ES-I3 (cell line): ENCODE measurements around the gene SPINT2.
A peak's percentile ranks its signal among the peaks of the same experiment; 100 is the strongest.

ENCODE experiments used
- H3K36me3 ChIP-seq: 2 replicates; pipeline ENCODE4 v1.6.1; 2013; ENCODE audit warnings: mild to moderate bottlenecking, low read length, control low read depth, moderate library complexity; ENCODE audit not compliant: insufficient read depth
- H3K4me1 ChIP-seq: 2 replicates; pipeline ENCODE4 v1.6.1; 2013; ENCODE audit warnings: mild to moderate bottlenecking, control low read depth, low read length; ENCODE audit not compliant: insufficient read depth
- H3K9ac ChIP-seq: 2 replicates; pipeline ENCODE4 v1.6.1; 2013; ENCODE audit warnings: low read depth, mild to moderate bottlenecking, low read length, moderate library complexity
- H3K9me3 ChIP-seq: 2 replicates; pipeline ENCODE4 v1.6.1; 2013; ENCODE audit warnings: mild to moderate bottlenecking, low read length, moderate library complexity; ENCODE audit not compliant: control insufficient read depth, insufficient read depth

SPINT2 gene

DNA sequence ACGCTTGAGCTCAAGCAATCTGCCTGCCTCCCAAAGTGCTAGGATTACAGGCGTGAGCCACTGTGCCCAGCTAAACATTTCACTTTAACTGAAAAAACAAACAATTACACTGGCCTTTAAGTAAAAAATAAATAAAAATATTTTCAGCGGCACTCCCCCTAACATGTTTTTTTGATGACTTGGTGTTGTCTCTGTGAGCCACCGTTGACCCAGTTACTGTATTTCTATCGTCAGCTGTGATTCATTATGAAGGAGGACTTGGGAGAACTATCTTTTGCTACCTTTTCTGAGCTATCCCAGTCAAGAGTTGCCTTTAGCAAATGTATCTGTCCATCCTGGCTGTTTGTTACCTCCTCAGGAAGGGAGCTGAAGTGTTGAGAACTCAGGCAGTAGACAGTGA is 21.2 kb downstream of the SPINT2 start:
- no peaks in the 10 kb centered on the region for H3K9me3 ChIP-seq
- H3K36me3 ChIP-seq: peaks cover 24% of the 10 kb centered on the region
- no peaks in the 10 kb centered on the region for H3K4me1 ChIP-seq
- no peak overlapping the region for H3K9ac ChIP-seq

DNA sequence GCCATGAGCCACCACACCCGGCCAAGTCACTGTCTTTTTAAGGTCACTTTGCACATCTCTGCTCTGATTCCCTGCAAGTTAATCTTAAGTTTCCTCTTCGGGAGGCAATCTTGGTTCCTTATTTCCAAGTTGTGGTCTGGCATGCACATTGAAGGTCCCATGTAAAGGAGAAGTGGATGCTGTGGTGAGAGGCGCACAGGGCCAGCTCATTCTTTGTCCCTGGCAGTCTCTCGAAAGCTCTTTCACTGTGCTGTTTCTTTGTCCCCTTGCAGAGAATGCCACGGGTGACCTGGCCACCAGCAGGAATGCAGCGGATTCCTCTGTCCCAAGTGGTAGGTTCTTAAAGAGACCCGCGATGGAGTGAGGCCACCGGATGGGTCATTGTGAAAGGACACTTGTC is 23.2 kb downstream of the SPINT2 start:
- Histone ChIP-seq H3K9ac (no peak overlapping the region), H3K36me3 (peaks cover 24% of the 10 kb centered on the region), H3K9me3 (no peaks in the 10 kb centered on the region), H3K4me1 (no peaks in the 10 kb centered on the region)

DNA sequence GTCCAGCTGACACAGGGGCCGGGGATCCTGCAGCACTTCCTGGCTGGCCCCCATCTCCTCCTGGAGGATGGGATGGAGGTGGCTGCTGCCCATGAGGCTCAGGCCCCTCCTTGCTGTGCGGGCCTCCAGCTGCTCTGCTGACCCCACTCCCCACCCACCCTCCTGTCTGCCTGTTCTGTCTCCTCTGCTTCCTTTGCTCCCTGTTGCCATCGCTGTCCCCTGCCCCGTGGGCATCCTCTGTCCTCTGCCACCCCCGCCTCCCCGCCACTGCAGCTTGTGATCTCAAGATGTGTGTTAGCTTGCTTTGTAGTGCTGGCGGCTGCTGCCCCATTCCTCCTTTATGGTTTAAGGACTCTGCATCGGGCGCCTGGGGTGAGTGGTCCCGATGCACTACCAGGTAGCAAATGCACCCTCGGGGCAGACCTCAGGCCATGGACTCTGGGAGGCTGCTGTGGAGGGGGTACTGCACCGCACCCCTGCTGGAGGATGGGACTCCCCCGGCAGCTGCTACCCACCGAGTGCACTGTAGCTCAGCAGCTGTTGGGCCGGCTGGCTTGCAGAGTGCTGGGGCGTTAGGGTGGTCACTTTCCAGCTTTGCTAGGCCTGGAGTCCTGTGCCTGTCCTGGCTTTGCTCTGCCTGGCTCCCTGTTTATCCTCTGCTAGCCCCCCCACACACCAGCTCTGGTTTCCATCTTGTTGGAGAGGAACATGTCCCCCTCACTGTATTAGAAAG is 23.9 kb downstream of the SPINT2 start:
- H3K4me1 ChIP-seq: no peaks in the 10 kb centered on the region
- H3K9me3 ChIP-seq: no peaks in the 10 kb centered on the region
- H3K36me3 ChIP-seq: peaks cover 24% of the 10 kb centered on the region
- no peak overlapping the region for H3K9ac ChIP-seq

DNA sequence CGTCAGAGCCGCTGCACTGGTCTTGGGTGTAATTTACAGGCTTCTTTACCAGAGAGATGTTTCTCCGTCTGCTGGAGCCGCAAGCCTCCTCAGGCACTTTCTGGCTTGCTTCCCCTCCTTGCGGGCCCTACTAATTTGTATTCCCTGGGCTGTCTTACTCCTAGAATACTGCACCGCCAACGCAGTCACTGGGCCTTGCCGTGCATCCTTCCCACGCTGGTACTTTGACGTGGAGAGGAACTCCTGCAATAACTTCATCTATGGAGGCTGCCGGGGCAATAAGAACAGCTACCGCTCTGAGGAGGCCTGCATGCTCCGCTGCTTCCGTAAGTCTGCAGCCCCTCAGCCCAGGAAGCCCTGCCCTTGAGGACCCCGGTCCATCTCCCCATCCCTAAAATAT is 25.6 kb downstream of the SPINT2 start:
- no peaks in the 10 kb centered on the region for H3K9me3 ChIP-seq
- no peaks in the 10 kb centered on the region for H3K4me1 ChIP-seq
- H3K9ac ChIP-seq: no peak overlapping the region
- H3K36me3 ChIP-seq: peaks cover 19% of the 10 kb centered on the region

DNA sequence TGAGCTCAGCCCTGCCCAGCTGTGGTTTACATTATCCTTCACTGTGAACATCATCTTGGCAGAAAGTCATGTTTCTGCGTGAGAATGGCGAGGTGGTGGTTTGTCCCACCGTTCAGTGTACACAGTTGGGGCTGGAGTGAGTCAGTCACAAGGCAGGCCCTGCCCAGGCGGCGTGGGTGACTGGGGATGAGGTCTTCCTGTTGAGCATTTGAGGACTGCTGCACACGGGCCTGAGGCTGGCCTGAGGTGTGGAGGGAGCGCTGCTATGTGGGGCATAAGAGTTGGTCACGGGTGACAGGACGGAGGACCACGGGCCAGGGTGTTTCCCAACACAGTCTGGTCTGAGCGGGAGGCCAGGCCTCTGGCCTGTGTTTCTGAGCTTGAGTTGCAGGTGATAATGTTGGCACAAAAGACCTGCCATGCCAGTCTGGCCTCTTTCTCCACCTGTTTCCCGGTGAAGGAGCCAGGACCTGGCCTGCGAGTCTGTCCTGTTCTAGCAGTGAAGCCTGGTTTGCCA is 26.3 kb downstream of the SPINT2 start:
- Histone ChIP-seq H3K36me3 (peaks cover 14% of the 10 kb centered on the region), H3K9me3 (no peaks in the 10 kb centered on the region), H3K4me1 (no peaks in the 10 kb centered on the region), H3K9ac (no peak overlapping the region)

DNA sequence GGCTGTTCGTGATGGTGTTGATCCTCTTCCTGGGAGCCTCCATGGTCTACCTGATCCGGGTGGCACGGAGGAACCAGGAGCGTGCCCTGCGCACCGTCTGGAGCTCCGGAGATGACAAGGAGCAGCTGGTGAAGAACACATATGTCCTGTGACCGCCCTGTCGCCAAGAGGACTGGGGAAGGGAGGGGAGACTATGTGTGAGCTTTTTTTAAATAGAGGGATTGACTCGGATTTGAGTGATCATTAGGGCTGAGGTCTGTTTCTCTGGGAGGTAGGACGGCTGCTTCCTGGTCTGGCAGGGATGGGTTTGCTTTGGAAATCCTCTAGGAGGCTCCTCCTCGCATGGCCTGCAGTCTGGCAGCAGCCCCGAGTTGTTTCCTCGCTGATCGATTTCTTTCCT is 27.5 kb downstream of the SPINT2 start:
- no peaks in the 10 kb centered on the region for H3K4me1 ChIP-seq
- peaks cover 9% of the 10 kb centered on the region for H3K36me3 ChIP-seq
- H3K9ac ChIP-seq: no peak overlapping the region
- no peaks in the 10 kb centered on the region for H3K9me3 ChIP-seq

DNA sequence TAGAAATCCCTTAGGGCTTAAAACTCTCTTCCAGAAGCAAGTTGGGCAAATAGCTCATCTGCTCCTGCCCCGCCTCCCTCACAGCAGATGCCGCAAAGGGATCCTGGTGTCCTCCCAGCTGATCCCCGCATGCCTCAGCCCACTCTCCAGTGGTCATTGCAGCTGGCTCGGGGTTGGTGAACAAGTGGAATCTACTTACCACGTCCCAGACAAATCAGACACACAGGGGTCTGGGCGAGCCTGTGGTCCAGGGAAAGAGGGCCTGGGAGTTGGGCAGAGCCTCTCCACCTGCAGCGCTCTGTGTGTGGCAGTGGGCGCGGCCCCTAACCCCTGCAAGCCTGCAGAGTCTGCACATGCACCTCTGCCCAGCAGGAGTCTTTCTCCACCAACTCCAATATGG is 28.9 kb downstream of the SPINT2 start:
- no peaks in the 10 kb centered on the region for H3K9me3 ChIP-seq
- no peaks in the 10 kb centered on the region for H3K4me1 ChIP-seq
- H3K36me3 ChIP-seq: peaks cover 9% of the 10 kb centered on the region
- no peak overlapping the region for H3K9ac ChIP-seq

DNA sequence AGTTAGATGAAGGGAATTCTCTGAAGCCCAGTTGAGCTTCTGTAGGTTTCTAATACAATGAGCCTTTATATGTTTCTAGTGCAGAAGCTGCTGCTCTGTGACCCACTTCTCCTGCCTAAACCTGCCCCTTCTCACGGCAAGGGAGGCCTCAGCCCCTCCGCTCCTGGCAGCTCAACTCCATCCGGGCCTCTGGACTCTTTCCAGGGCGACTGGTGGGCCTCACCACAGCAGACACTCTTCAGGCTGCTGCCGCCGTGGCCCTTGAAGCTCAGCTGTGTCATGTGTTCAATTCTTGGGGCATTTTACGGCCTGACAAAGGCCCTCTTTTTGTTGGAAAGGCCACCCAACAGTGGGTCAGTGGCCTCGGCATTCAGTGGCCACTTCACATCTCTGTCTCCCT is 29.7 kb downstream of the SPINT2 start:
- Histone ChIP-seq H3K9me3 (no peaks in the 10 kb centered on the region), H3K4me1 (no peaks in the 10 kb centered on the region), H3K9ac (no peak overlapping the region), H3K36me3 (peaks cover 3% of the 10 kb centered on the region; the same call in 1 of the 2 replicates)

DNA sequence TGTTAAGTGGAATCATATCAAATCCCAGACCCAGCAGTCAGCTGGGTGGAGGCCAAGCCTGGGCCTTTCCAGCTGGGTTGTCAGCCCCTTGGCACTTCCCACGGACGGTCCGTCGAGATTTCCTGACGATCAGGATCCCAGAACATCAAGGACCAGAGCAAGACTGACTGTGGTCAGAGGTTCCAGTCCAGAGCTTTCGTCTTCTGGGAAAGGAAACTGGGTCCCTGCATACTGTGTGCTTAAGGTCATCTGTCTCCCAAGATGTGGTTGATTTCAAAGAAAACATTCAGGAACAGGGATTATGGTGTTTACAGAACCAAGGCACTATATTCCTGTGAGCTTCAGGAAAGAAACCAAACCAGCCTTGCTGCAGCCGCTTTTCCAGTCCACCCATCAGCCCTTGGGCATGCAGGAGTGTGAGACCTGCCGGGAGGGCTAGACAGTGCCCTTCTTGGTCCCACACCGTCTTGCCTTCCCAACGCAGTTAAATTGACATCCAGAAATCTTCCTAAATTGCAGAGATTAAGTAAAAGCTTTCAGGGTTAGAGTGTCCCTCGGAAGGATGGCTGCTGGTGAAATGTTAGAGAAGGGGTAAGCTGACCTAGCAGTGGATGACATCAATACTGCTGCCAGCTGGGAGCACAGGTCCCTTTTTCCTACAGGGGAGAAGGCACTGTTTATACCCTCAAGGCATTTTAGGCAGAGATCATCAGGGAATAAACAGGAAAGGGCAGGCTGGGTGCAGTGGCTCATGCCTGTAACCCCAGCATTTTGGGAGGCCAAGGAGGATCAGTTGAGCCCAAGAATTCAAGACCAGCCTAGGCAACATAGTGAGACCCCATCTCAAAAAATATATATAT is 34.7 kb downstream of the SPINT2 start:
- Histone ChIP-seq H3K36me3 (no peaks in the 10 kb centered on the region), H3K4me1 (peaks cover 3% of the 10 kb centered on the region; the same call in 1 of the 2 replicates), H3K9me3 (no peaks in the 10 kb centered on the region), H3K9ac (no peak overlapping the region)

DNA sequence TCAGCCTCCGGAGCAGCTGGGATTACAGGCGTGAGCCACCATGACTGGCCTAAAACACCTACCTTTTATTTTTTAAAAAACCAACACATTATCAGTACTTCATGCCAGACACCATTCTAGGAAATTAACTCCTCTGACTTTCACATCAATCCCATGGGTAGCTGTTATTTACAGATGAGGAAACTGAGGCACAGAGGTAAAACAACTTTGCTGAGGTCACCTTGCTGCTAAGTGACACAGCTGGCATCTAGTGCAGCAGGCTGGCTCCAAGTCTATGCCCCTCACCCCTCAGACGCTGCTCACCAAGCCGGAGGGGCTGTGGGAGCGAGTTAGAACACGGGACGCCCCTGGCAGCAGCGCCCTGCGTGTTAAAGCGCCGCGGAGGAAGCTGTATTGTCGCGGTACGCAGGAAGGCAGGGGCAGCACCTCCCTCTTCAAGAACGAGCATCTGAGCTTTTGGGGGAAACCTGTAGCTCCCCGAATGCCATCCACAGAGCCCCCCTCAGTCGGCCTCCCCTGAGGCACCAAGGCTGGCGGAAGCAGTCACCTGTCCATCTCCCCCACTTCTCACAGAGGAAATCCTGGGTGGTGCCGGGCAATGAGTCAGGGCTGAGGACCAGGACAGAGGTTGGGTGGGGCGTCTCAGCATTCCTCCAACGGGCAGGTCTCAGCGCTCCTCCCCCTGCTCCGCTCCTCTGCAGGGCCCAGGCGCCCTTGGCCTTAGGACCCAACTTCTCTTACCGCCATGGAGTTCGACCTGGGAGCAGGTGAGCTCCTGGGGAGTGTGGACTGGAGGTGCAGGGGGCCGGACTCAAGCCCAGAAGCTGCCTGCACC is 39.4 kb downstream of the SPINT2 start, which contains the start of gene C19orf33:
TSS of gene C19orf33 (plus strand) at position 735 of the 835 bp plus-strand sequence. CDS start at position 746, 11 bp downstream.
- H3K4me1 ChIP-seq: peaks cover 3% of the 10 kb centered on the region; the same call in 1 of the 2 replicates
- no peaks in the 10 kb centered on the region for H3K36me3 ChIP-seq
- no peaks in the 10 kb centered on the region for H3K9me3 ChIP-seq
- peak within 1 kb of the TSS; percentile 56 for H3K9ac ChIP-seq

DNA sequence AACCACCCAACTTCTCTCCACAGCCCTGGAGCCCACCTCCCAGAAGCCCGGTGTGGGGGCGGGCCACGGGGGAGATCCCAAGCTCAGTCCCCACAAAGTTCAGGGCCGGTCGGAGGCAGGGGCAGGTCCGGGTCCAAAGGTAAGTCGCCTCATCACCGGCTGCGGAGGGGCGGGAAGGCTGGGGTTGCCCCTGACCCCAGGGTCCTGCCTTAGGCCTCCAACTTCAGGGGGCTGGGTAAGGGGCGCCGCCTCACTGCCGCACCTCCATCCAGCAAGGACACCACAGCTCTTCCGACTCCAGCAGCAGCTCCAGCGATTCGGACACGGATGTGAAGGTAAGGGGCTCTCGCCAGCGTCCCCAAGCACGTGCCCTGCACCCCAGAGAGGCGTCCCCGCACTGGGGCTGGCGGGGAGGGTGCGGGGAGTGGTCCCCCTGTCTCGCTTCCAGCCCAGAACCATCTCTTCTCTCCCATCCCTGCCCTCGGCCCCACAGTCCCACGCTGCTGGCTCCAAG is 40.0 kb downstream of the SPINT2 start:
- Histone ChIP-seq H3K4me1 (peaks cover 3% of the 10 kb centered on the region; the same call in 1 of the 2 replicates), H3K36me3 (no peaks in the 10 kb centered on the region), H3K9ac (peak overlapping the region; percentile 56)

DNA sequence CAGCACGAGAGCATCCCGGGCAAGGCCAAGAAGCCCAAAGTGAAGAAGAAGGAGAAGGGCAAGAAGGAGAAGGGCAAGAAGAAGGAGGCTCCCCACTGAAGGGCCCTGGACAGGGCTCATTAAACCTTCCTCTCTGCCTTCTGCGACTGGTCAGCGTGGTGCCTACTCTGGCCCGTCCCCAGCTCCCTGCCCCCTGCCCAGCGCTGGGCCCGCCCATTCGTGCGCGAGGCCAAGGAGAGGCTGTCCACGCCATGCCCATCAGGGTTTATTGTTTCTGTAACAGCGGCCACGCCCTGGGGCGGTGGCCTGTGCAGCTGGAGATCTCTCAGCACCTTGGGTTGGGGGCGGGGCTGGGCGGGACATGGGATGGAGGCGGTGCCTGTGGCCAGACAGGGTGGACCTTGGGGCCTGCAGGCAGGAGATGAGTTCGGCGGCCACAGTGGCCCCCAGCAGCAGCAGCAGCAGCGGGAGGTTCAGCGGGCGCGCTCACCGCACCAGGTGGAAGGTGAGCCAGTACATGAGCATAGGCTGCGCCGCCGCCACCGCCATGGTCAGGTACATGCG is 40.6 kb downstream of the SPINT2 start:
- Histone ChIP-seq H3K36me3 (no peaks in the 10 kb centered on the region), H3K4me1 (peaks cover 3% of the 10 kb centered on the region; the same call in 1 of the 2 replicates), H3K9me3 (no peaks in the 10 kb centered on the region), H3K9ac (peak overlapping the region; percentile 56)

More for the DNA sequence above, 40.0 kb downstream of the SPINT2 start:
- H3K9me3 ChIP-seq: no peaks in the 10 kb centered on the region

DNA sequence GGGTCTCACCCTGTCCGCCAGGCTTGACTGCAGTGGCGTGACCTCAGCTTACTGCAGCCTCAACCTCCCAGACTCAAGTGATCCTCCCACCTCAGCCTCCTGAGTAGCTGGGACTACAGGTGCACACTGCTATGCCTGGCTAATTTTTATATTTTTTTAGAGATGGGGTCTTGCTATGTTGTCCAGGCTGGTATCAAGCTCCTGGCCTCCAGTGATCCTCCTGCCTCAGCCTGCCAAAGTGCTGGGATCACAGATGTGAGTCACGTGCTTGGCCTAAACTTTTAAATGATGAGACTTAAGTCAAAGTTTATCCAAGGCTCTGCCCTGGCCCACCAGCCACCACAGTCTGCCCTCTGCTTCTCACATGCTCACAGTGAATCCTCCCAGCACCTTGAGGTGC is 41.9 kb downstream of the SPINT2 start:
- 0 out of 2 replicates have a peak, but pooled peaks cover under 1% of the 10 kb centered on the region for H3K36me3 ChIP-seq
- no peak overlapping the region for H3K9ac ChIP-seq

More for the DNA sequence above, 41.9 kb downstream of the SPINT2 start:
- H3K4me1 ChIP-seq: peaks cover 3% of the 10 kb centered on the region; the same call in 1 of the 2 replicates
- no peaks in the 10 kb centered on the region for H3K9me3 ChIP-seq
